ENCODE measurements around the gene CNNM2.

CNNM2 gene

DNA sequence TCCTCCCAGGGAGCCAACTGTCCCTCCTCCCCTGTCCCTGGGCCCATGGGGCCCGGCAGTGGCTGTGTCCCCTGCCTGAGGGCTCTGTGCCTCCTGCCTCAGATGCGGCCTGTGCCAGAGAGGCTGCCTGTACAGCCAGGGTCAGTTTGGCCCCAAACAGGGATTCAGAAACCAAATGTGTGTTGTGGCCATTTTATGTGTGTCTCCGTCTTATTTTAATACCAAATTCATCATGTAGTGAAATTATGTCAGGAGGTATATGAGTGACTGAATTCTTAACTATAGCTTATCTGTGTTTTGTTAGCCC lies 160.2 kb downstream of the CNNM2 start:
- DNase-seq: no peak

DNA sequence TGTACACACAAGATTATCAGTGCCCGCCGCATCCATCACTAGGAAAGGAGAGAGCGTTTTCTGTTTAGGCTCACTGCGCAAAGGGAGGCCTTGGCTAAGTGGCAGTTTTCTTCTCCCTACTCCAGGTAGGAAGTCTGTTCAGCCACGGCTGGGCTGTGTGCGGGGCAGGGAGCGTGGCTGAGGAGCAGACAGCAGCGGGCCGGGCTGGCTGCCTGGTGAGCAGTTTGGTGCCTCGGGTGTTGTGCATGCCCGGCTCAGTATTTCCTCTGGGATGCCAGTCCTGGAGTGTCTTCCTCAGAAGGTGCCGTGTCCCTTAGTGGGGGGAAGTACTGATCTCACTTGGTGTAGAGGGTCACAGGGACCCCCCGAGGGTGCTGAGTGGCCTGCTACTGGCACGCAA lies 160.6 kb downstream of the CNNM2 start:
- no peak for DNase-seq

DNA sequence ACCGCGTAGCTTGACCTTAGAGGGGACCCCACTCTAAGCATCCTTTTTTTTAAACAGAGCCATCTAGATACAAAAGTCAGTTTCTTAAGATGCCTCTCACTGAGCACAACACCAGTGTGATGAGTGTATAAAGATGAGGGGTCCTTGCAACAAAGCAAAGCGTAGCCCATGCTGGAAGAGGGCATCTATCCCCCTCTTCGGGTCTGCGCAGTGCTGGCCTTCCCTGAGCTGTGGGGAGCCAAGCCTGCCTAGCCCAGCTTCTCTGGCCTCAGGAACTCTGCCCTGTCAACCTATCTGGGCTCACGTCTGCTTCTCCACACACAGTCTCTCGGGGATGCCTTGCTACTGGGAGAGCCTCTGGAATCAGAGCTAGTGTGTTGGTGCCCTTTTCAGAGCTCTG lies 161.0 kb downstream of the CNNM2 start:
- DNase-seq: no peak

DNA sequence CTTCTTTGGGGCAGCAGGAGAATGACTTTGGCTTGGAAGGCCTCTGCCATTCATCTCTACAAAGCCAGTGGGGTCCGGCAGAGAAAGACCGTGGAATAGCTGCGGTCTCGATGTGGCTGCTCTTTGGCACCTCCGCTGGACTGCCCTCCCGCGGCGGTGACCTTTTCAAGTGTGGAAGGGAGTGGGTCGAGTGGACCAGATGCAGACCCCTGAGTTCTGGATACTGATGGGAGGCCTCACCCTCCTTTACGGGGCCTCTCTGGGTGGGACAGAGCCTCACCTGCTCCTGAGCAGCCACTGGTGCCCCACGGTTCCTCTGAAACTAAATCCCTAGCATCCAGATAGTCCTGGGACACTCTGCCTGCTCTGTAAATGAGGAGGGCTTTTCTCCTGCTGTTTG lies 161.9 kb downstream of the CNNM2 start:
- DNase-seq: no peak

DNA sequence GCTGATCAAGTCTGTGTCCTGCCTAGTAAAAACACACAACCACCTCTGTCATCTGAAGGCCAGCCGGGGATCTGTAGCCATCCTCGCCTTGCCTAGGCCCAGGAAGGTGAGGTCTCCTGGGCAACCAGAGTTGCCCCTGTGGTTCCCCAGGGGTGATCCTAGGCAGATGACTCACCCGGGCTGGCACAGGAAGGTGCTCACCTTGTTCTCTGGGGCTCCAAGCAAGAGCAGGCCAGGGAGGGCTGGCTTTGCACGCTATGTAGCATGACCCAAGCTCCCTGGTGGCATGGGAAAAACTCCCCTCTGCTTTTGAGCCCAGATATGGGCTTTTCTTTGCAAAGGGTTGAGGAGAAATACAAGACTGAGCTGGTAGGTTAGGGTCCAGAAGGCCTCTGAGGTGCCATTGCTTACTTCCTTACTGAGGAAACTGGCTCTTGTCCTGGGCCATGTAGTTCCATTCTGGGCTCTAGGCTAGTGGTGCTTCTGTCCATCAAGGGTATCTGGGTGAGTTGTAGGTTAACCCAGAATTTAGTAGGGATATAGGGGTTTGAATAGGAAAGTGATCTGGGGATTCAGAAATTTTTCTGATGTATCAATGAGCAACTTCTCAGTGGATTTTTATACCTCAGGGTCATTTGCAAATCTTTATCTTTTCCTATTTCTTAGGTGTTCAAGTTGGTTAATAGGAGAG lies 162.9 kb downstream of the CNNM2 start:
- DNase-seq: no peak

DNA sequence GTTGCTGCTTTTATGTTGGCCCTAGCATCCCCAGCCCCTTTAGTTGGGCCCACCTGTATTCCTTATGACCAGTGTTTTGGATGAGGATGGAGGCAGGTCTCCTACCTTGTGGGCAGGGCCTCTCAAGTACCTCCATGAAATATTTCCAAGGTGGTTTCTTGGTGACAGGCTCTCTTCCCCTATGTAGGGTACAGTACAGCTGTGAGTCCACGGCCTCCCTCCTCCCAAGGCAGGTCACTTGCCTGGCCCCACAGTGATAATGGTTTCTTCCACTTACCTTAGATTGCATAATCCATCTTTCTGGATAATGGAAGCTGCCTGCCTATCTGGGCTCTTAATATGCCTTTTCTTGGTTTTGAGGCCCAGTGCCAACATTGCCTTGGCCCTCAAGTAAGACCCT lies 164.6 kb downstream of the CNNM2 start:
- DNase-seq: no peak

DNA sequence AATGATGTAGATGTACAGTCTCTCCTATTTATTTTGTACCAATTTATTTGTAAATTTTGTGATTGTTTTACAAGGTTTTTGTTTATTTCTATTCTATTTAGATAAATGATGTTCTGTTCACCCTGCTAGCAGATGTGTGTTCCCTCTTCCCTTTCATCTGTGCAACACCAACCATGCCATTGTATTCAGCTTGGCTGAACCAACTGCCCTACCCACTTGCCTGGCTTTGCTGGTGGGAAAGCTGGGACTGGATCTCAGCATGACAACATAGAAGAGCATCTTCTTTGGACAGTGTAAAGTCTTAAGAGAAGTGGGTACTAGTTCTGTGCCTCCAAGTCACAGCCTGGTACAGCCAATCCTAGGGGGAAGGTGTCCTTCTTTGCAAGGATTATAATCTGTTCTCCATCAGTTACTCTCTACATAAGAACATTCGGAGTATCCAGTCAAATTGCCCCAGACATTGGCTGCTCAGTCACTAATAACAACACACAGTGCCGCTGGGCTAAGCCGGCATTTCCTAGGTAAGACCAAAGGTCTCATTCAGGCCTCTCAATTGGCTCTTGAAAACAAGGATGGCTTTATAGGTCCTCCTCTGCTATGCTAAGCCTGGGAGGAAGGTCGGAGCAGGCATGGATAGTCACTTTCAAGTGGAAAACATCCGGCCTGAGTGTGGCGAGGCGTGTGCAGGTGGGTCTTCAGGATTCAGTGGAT lies 165.3 kb downstream of the CNNM2 start:
- no peak for DNase-seq

DNA sequence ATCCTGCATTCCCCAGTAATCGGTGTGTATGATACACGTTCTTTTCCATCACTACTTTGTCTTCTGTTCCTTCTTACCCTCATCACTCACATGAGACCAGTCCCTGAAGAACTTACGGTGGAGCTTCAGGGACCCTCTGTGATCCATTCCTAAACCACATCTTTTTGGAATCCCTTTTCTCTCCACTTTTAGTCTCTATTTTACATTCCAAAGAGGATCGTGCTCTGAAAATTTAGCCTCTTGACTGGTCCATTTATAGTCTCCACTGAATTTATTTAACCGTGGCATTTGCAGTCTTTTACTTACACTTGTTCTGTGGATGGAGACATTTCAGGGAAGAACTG lies 165.9 kb downstream of the CNNM2 start:
- no peak for DNase-seq

DNA sequence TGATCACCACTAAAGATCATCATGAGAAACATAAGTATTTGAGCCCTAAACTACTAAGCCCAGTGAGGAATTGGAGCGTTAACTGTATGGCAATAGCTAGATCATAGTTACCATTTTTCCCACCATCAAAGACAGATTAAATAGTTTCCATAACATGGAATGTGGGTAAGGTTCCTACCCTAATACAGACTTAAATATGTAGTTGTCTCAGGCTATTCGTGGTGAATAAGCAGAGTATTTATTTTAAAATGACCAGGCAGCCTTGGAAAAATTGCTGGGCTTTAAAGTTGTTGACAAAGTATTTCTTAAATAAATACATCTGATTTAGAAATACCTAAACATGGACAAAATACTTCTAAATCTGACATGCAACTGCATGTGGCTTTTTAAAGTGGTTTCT lies 168.2 kb downstream of the CNNM2 start:
- DNase-seq: no peak

DNA sequence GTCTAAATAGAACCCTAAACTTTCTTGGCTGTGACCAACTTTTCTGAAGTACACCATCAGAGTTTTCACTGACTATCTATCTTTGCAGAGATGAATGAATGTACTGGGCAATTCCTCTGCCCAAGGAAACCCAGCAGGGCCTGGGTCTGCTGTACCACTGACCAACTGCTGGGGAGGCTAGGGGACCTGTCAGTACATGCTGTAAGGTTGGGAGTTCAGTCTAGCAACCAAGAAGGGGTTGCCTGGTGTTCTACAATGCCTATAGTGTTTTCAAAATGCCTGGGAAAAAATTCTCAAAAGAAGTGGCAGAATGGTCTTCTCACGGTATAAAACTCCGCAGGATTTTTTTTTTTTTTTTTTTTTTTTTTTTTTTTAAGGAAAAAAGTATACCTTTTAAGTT lies 168.7 kb downstream of the CNNM2 start:
- no peak for DNase-seq

DNA sequence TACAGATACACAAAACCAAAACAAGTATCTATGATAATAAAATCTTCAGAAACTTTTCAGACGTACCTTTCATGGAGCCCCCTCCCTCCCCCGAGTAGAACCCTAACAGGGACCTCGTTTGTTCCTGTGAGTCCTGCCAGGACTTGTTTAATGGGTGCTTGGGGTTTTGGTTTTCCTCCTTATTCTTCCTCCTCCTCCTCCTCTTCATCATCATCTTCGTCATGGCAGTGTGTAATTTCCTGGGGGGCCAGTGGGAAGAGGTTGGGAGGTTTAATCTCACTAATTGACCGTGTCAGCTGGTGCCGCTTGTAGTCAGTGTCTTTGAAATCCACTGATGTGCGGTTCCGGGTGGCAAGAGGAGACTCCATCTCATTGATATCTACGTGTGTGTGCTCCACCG lies 171.4 kb downstream of the CNNM2 start:
- DNase-seq: no peak

DNA sequence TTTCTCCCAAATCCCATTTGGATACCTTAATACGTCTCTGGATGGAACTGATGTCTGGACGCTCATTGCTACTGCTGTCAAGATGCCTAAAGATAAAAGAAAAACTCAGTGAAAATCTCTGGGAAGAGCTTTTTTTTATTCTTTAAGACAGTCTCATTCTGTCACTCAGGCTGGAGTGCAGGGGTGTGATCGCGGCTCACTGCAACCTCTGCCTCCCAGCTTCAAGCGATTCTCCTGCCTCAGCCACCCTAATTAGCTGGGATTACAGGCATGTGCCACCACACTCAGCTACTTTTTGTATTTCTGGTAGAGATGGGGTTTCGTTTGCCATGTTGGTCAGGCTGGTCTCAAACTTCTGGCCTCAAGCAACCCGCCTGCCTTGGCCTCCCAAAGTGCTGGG lies 172.8 kb downstream of the CNNM2 start:
- no peak for DNase-seq

DNA sequence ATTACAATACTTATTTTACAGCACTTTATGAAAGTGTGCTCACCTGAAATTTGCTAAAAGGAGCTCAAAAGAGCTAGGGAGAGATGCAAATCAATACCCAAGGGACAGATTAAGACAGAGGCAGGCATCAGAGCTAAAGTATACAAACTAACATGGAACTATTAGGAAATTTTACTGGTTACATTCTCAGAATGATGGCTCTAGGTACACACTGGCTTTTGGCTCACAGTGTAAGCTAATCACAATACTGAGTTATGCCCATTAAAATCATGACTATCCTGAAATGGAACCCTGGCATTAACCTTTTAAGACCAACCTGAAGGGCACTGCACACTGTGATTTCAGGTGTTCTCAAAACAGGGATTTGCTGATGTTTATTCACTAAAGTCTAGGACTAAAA lies 176.9 kb downstream of the CNNM2 start:
- no peak for DNase-seq

DNA sequence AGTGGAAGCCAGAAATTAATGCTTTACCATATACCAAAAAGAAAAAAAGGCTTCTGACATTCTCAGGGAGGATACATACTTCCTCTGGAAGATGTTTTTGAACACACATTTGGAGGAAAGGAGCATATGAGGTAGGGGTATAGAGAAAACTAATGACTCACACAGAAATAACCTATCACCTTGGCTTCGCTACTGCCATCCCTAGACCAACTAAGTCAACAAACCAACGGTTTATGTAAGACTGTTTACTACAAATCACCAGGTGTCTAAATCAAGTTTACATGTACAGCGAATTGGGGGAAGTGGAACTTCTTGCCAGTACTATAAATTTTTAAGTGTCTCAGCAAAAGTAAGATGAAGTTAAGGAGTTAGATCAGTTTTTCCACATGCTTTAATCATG lies 178.0 kb downstream of the CNNM2 start:
- DNase-seq: no peak

DNA sequence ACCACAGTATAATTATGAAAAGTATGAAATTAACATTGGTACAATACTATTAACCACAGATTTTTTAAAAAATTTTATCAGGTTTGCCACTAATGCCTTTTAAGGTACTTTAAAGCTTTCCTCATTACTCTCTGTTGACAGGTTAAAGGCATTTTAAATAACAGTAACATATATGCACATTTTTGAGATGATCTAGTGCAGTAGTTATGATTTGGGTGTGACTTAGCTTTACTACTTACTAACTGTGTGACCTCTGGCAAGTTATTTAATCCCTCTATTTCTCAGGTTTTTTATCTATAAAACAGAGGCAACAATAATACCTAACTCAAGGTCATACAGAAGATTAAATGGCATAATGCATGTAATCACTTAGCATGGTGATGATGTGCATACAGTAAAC lies 180.1 kb downstream of the CNNM2 start:
- DNase-seq: no peak

DNA sequence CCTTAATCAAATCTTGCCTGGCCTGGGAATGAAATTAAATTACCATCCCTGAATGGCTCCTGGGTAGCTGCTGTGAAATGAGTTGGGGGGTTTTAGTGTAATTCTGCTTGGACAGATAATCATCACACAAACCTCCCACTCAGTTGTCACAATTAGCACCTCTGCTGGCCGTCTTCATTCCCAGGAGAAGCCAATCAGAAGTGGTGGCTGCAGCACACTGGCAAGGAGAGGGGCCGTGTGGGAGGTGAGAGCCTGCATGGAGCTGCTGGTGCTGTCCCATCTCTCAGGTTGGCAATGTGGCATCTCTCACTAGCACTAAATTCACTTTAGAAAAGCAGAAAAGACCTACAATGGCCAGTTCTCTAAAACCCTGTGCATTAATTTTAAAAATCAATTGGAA lies 182.5 kb downstream of the CNNM2 start:
- DNase-seq: no peak

DNA sequence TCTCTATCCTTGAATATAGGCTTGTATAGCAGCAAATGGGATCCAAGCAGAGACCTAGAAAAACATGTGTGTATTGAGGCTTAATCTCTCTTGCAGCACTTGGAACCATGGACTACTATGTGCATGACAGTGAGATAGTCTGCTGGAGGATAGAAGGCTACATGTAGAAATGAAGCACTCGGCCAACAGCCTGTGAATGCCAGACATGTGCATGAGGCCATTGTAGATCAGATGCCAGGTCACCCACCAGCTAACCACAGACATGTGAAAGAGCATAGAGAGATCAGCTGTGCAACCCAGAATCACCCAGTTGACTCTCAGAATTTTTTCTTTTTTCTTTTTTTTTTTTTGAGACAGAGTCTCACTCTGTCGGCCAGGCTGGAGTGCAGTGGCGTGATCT lies 184.1 kb downstream of the CNNM2 start:
- DNase-seq: no peak

DNA sequence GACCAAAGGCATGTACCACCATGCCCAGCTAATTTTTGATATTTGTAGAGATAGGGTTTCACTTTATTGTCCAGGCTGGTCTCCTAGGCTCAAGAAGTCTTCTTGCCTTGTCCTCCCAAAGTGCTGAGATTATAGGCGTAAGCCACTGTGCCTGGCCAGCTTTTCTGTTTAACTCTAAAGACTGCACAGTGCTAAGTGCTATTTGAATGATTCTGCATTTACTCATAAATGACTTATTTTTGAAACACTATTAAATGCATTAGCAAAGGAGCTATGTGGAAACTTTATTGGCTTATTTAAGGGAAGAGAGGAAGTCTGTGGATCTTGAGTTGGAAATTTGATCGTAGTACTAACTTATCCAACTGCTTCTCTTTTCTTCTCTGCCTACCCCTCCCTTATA lies 185.9 kb downstream of the CNNM2 start:
- DNase-seq: no peak

DNA sequence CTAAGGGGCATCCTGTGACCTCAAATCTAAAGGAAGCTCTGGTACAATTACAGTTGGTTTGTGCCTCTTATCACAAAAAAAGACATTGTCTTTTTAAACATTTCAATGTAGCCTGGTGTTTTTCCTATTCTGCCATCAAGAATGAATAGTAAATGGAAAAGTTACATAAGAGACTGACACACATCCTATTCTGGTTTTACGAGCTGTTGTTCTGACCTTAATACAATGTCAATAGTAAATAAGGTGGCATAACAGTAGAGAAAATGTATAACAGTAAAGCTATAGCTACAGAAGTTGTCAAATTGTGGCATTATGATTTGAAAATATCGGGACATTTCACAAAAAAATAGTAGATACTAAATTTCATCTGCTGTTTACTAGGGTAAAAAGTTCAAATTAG lies 186.6 kb downstream of the CNNM2 start:
- no peak for DNase-seq

DNA sequence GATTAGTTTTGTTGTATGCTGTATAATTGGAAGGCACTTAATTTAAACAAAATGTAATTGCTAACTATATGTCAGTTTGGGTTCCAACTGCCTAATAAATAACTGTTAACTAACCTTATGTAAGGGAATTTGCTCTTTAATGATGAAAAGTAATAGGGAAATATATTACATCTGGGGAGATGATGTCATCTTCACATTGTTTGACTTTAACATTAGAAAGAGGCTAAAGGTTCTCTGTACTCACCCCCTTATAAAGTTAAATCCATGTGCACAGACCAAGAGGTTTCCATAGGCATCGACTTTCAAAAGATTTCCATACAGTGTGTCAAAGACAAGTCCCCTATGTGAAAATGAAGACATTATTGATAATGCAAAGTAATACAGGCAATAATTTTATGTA lies 187.4 kb downstream of the CNNM2 start:
- no peak for DNase-seq

DNA sequence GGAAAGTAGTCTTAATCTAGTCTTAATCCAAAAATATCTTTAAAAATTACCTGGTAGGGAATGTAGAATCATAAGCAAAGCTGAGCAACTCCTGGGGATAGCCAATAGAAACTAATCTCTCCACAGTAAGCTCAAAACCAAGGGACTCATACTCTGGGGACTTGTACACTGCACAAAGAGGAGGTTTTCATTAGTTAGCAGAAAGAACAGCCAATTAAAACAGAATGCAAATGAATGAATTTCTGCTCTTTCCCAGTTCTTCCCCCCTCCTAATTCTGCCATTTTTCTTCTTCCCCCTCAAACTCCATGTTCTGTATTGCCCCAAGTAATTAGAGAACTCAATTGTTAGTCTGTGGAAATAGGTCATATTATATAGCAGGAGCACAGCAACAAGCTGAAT lies 188.4 kb downstream of the CNNM2 start:
- no peak for DNase-seq

DNA sequence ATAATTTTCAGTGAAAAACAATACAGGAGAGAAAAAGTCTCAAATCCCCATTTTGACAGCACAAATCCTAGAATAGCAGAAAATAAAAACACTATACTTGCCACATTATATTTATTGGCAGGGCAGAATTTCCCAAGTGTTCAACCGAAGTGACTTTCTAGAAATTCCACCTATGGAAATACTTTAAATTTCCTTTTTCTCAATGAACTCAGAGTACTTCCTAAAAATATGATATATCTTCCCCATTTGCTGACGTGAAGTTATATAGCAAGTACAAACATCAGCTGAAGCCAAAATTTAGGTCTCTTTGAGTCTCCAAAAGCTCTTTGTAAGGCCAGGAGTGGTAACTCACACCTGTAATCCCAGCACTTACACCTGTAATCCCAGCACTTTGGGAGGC lies 191.7 kb downstream of the CNNM2 start:
- no peak for DNase-seq

DNA sequence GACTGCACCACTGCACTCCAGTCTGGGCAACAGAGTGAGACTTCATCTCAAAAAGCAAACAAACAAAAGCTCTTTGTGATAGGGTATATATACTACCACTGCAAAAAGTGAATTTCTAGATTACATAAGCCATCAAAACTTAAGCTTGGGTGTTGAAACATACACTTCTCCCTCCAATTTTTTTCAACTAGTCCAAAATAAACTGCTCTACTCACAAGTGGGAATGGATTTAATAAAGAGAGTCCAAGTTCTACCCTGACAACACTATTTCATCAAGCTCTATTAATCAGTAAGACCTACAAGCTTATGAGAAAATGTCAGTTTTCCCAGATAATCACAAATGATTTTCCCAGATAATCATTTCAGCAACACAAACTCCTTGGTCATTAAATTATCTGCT lies 192.3 kb downstream of the CNNM2 start:
- DNase-seq: no peak

DNA sequence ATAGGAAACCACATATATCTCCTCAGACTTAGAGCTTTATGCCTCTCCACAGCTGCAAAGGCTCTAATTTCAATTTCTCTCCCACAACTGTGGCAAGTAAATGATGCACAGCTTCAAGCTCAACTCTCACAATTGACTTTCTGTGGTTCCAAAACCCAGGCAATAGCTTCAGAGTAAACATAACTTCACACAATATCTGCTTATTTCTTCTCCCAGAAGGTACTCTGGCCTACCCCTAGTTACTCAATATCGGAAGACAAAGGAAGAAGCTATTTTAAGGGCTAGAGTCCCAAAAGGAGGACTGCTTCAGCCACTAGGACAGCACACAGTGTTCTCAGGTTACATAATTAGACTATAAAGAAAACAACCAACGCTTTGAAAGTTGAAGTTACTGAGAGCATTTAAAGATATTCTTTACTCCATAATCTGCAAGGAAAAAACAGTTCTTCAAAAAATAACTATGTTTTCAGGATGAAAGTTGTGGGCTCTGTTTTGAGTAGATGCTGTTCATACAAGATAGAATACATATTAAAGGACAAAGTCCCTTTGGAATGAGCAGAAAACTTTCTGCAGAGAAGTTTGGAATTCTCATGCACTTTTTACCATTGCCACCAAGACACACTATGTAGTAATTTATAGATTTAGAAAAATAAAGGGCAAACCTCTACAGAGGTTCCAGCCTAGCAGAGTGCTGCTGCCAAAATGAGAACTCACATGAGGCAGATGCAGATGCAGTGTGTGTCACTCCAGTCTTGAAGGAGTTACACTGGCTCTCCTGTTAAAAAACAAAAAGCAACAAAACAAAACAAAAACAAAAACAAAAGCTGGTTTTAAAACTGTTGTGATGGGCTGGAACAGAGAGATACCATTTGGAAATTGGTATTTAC lies 193.2 kb downstream of the CNNM2 start:
- peak; percentile 3 for DNase-seq
